Esophagus muscularis mucosa (tissue), 4 donors: ENCODE measurements around the gene DAAM1. TPM values are rescaled to one million over a fixed set of nuclear protein-coding genes. Genes with fewer than 3 reads are reported as not detected.

Source experiments
- DNase-seq: peaks from one replicate; pipeline ENCODE4 v3.0.0-alpha.2; 2017; ENCODE audit errors: extremely low spot score
- H3K27ac ChIP-seq, 4 donors: fragments of 200-600 bp; sonication (generic); replicated peaks in 1 of 4; 1 replicate in 3 of 4; 2 replicates in 1 of 4; pipeline ENCODE4 v1.5.1; 2016 to 2019; ENCODE audit warnings: mild to moderate bottlenecking in 1 of 4
- H3K27me3 ChIP-seq, 4 donors: fragments of 200-600 bp; sonication (generic); one replicate each; pipeline versions ENCODE4 v1.5.1 to v1.6.0; 2016 to 2019
- H3K36me3 ChIP-seq, 4 donors: fragments of 200-600 bp; sonication (generic); one replicate each; pipeline ENCODE4 v1.5.1; 2016 to 2019
- H3K4me1 ChIP-seq, 4 donors: fragments of 200-600 bp; sonication (generic); one replicate each; pipeline ENCODE4 v1.5.1; 2016 to 2019
- H3K4me3 ChIP-seq, 4 donors: fragments of 200-600 bp; sonication (generic); 1 replicate in 2 of 4; 2 replicates in 2 of 4; pipeline ENCODE4 v1.5.1; 2016 to 2019; ENCODE audit warnings: mild to moderate bottlenecking in 4 of 4, moderate library complexity in 1 of 4
- H3K9me3 ChIP-seq, 4 donors: fragments of 200-600 bp; sonication (generic); 1 replicate in 3 of 4; 2 replicates in 1 of 4; pipeline ENCODE4 v1.5.1; 2016 to 2019
- CTCF ChIP-seq, 3 experiments: fragments of 200-600 bp in 2 of 3; fragments of 450-650 bp in 1 of 3; sonication (generic) in 2 of 3; IDR thresholded peaks; one replicate each; pipeline ENCODE4 v1.5.1; 2017 to 2019; ENCODE audit warnings: antibody characterized with exemption in 3 of 3, mild to moderate bottlenecking in 2 of 3, moderate library complexity in 1 of 3
- EP300 ChIP-seq: sonication (generic); formaldehyde crosslinking; IDR thresholded peaks from one replicate; pipeline ENCODE4 v1.6.1; 2017; ENCODE audit warnings: antibody characterized with exemption
- POLR2A ChIP-seq: fragments of 450-650 bp; IDR thresholded peaks from one replicate; pipeline ENCODE4 v1.6.1; 2017; ENCODE audit warnings: antibody characterized with exemption, moderate library complexity, mild to moderate bottlenecking, low read depth
- POLR2AphosphoS5 ChIP-seq, 2 donors: sonication (generic); formaldehyde crosslinking; IDR thresholded peaks; one replicate each; pipeline ENCODE4 v1.6.1; 2017; ENCODE audit warnings: antibody characterized with exemption in 2 of 2
- WGBS: methylation state at CpG from one replicate; pipeline ENCODE4 v1.1.5; 2018; 5-methylcytosine and 5-hydroxymethylcytosine counted together
- intact Hi-C: fragments of 100-400 bp; cut with DNase I; formaldehyde crosslinking; loops from one replicate; pipeline ENCODE4 v1.15.1; 2023
- total RNA-seq, 4 donors: library from RNA; depleted of rRNA; stranded (reverse); fragments of >200 nt; gene quantifications; one replicate each; pipeline versions ENCODE4 v1.1.0 to v1.2.1, GENCODE V29; 2016

DAAM1 gene
- total RNA-seq, 4 donors from 2014 or later: 64.3 to 110 (median 72.5) TPM

GRCh38 chr14:59338761-59339160 lies 150.3 kb downstream of the DAAM1 start:
- WGBS: 61% methylated on average over 3 of the region's 3 CpGs
- no peak for DNase-seq
- peaks cover 0 to 16% (median 2%) of the 10 kb centered on the region in 4 donors for H3K36me3 ChIP-seq
- no peak for TF ChIP-seq EP300
- TF ChIP-seq CTCF (IDR thresholded peaks at IDR 0.05): no peak
- TF ChIP-seq POLR2A: no peak
- no peak for TF ChIP-seq POLR2AphosphoS5 (IDR thresholded peaks at IDR 0.05)
- peaks cover 55 to 100% (median 99%) of the 10 kb centered on the region in 4 donors for H3K4me1 ChIP-seq
- peak overlapping the region; percentile 82 to 92 (median 84) for H3K27ac ChIP-seq
- intact Hi-C loops: no loop called here
- H3K4me3 ChIP-seq: no peak overlapping the region
- no peaks in the 10 kb centered on the region for H3K9me3 ChIP-seq
- no peaks in the 10 kb centered on the region for H3K27me3 ChIP-seq

- Histone ChIP-seq H3K9me3 (no peaks in the 10 kb centered on the region), H3K4me3 (no peak overlapping the region), H3K4me1 (peaks cover 52 to 100% (median 99%) of the 10 kb centered on the region in 4 donors), H3K27ac (peak overlapping the region; percentile 82 to 92 (median 84)), H3K36me3 (peaks cover 0 to 16% (median 2%) of the 10 kb centered on the region in 4 donors), H3K27me3 (no peaks in the 10 kb centered on the region)
- no peak for TF ChIP-seq POLR2A
- no peak for TF ChIP-seq CTCF (IDR thresholded peaks at IDR 0.05)
- TF ChIP-seq EP300: no peak
- intact Hi-C loops: no loop called here
- no peak for DNase-seq
- WGBS: 85% methylated on average over 6 of the region's 6 CpGs
These were observed 151.3 kb downstream of the DAAM1 start for GRCh38 chr14:59339524-59340330.

GRCh38 chr14:59341858-59342477 lies 153.5 kb downstream of the DAAM1 start:
- no peaks in the 10 kb centered on the region for H3K9me3 ChIP-seq
- H3K36me3 ChIP-seq: peaks cover 0 to 16% (median 2%) of the 10 kb centered on the region in 4 donors
- TF ChIP-seq POLR2A (no peak), POLR2AphosphoS5 (IDR thresholded peaks at IDR 0.05) (no peak), CTCF (IDR thresholded peaks at IDR 0.05) (no peak), EP300 (no peak)
- peaks cover 41 to 100% (median 99%) of the 10 kb centered on the region in 4 donors for H3K4me1 ChIP-seq
- 85% methylated on average over 4 of the region's 4 CpGs for WGBS
- no peak overlapping the region for H3K4me3 ChIP-seq
- intact Hi-C loops: no loop called here
- DNase-seq: no peak
- H3K27me3 ChIP-seq: no peaks in the 10 kb centered on the region
- peak overlapping the region; percentile 82 to 92 (median 84) for H3K27ac ChIP-seq

GRCh38 chr14:59342516-59343484 lies 154.3 kb downstream of the DAAM1 start:
- peaks cover 42 to 100% (median 99%) of the 10 kb centered on the region in 4 donors for H3K4me1 ChIP-seq
- intact Hi-C loops: no loop called here
- DNase-seq: no peak

More at GRCh38 chr14:59342516-59343484, 154.3 kb downstream of the DAAM1 start:
- TF ChIP-seq POLR2A (no peak), EP300 (no peak), CTCF (IDR thresholded peaks at IDR 0.05) (no peak), POLR2AphosphoS5 (IDR thresholded peaks at IDR 0.05) (no peak)
- peaks cover 0 to 19% (median 5%) of the 10 kb centered on the region in 4 donors for H3K36me3 ChIP-seq
- H3K4me3 ChIP-seq: no peak overlapping the region
- no peaks in the 10 kb centered on the region for H3K9me3 ChIP-seq
- no peaks in the 10 kb centered on the region for H3K27me3 ChIP-seq
- peak overlapping the region; percentile 81 to 92 (median 84) for H3K27ac ChIP-seq
- 79% methylated on average over 11 of the region's 11 CpGs for WGBS
